HG03558 (cell line): ENCODE measurements around the gene MAN1C1.

Experiments
- ATAC-seq: cut with Tn5 transposase; IDR thresholded peaks from one replicate; pipeline ENCODE4 v1.9.1; 2021; ENCODE audit warnings: moderate number of reproducible peaks; ENCODE audit not compliant: unreplicated experiment; ENCODE audit errors: extremely low read depth

Gene MAN1C1

GRCh38 chr1:25748531-25749205 lies 132.1 kb downstream of the MAN1C1 start:
- no peak for ATAC-seq

GRCh38 chr1:25750923-25751605 lies 134.5 kb downstream of the MAN1C1 start:
- no peak for ATAC-seq

GRCh38 chr1:25754470-25755181 lies 138.0 kb downstream of the MAN1C1 start:
- ATAC-seq: no peak

GRCh38 chr1:25755475-25756125 lies 139.0 kb downstream of the MAN1C1 start:
- ATAC-seq: no peak

GRCh38 chr1:25756215-25756614 lies 139.6 kb downstream of the MAN1C1 start:
- no peak for ATAC-seq

- no peak for ATAC-seq
These were observed 140.7 kb downstream of the MAN1C1 start for GRCh38 chr1:25757151-25757845.

GRCh38 chr1:25757846-25758185 lies 141.2 kb downstream of the MAN1C1 start:
- ATAC-seq: no peak

- ATAC-seq: no peak
These were observed 142.0 kb downstream of the MAN1C1 start for GRCh38 chr1:25758466-25759070.

- ATAC-seq: no peak
These were observed 143.6 kb downstream of the MAN1C1 start for GRCh38 chr1:25760122-25760719.

GRCh38 chr1:25760871-25761270 lies 144.3 kb downstream of the MAN1C1 start:
- ATAC-seq: no peak

- ATAC-seq: no peak
These were observed 146.9 kb downstream of the MAN1C1 start for GRCh38 chr1:25763493-25763892.

- no peak for ATAC-seq
These were observed 148.7 kb downstream of the MAN1C1 start for GRCh38 chr1:25765136-25765922.

GRCh38 chr1:25765923-25766589 lies 149.5 kb downstream of the MAN1C1 start:
- ATAC-seq: no peak

GRCh38 chr1:25766721-25767436 lies 150.3 kb downstream of the MAN1C1 start:
- no peak for ATAC-seq

GRCh38 chr1:25767437-25767770 lies 150.8 kb downstream of the MAN1C1 start:
- no peak for ATAC-seq

GRCh38 chr1:25768999-25769398 lies 152.4 kb downstream of the MAN1C1 start:
- ATAC-seq: no peak

- no peak for ATAC-seq
These were observed 153.2 kb downstream of the MAN1C1 start for GRCh38 chr1:25769625-25770383.
